ENCODE results near the gene CCL25. TPM values are rescaled to one million over a fixed set of nuclear protein-coding genes. Genes with fewer than 3 reads are reported as not detected.

CCL25 gene
- total and polyA plus RNA-seq, 9 of the 15 experiments (the other 6 are each of a cell fraction or from before 2014, with no cell fraction given), result 0.15 TPM; not detected in 8

GRCh38 chr19:8045872-8046568 lies 6.5 kb upstream of the CCL25 start (continued):
- TF ChIP-seq POLR3A (IDR thresholded peaks at IDR 0.05; ENCODE audit: borderline replicate concordance, extremely low read depth, insufficient read depth, insufficient read length) (peak; percentile 39), ZNF121 (CRISPR knock-in tag; conservative IDR thresholded peaks at IDR 0.05) (peak; percentile 63; the same call in 1 of the 2 replicates)

- Histone ChIP-seq H3K9me3 (replicated peaks; ENCODE audit: control insufficient read depth, insufficient read depth, low read depth, low read length) (no peaks in the 10 kb centered on the region), H3K4me2 (ENCODE audit: insufficient read depth, low read length) (no peak overlapping the region; the same call in 1 of the 2 replicates), H4K20me1 (replicated peaks; ENCODE audit: control insufficient read depth, insufficient read depth, low read length) (no peaks in the 10 kb centered on the region), H3K27me3 (ENCODE audit: control insufficient read depth in 2 of 2, insufficient read depth in 2 of 2, low read length in 2 of 2) (no peaks in the 10 kb centered on the region), H2AFZ (ENCODE audit: low read depth, low read length) (no peak overlapping the region), H3K9me1 (ENCODE audit: control insufficient read depth, insufficient read depth, low read length) (no peaks in the 10 kb centered on the region), H3K27ac (ENCODE audit: extremely low read depth, low read depth, low read length) (no peak overlapping the region), H3K4me1 (replicated peaks in 1 of 2; ENCODE audit: control insufficient read depth in 2 of 2, insufficient read depth in 2 of 2, low read length in 2 of 2) (peaks cover 14 to 34% of the 10 kb centered on the region in 2 experiments), H3K36me3 (ENCODE audit: control insufficient read depth, insufficient read depth, low read length) (no peaks in the 10 kb centered on the region), H3K9ac (ENCODE audit: insufficient read depth in 1 of 2, low read depth in 2 of 2, low read length in 2 of 2) (peak overlapping the region in 1 of 2 experiments; percentile 84; a peak in 1 of 4 replicates), H3K4me3 (no peak overlapping the region), H3K79me2 (ENCODE audit: control insufficient read depth, insufficient read depth, low read length) (no peaks in the 10 kb centered on the region)
- intact Hi-C loops (cut with micrococcal nuclease), result no loop called here
- CTCF ChIA-PET (ENCODE audit: low intra/inter-chr PET ratio), result no interaction called here
- no peak for DNase-seq (ENCODE audit: extremely low read depth in 1 of 4, low spot score in 3 of 4)
- 16% methylated on average over 3 of the region's 3 CpGs for WGBS (ENCODE audit: insufficient coverage, low coverage, missing lambda C conversion rate)
- no peak for FAIRE-seq
- in situ Hi-C loops (cut with MboI), result no loop called here
- POLR2A ChIA-PET, result interaction anchor here (0.7 to 2.6 kb wide), 3 partner anchors 11 to 14 kb away, joined by 3 to 10 read pairs (median 6); no protein-coding TSS in a partner anchor
- 0 out of 2 replicates have a peak, but pooled peaks have one; percentile 14 for TF ChIP-seq VEZF1 (CRISPR knock-in tag; IDR thresholded peaks at IDR 0.05)
- no peak for TF ChIP-seq DMBX1 (CRISPR knock-in tag; IDR thresholded peaks at IDR 0.05; ENCODE audit: borderline replicate concordance)
- peak; percentile 97 for TF ChIP-seq ZNF263 (CRISPR knock-in tag; IDR thresholded peaks at IDR 0.05; ENCODE audit: borderline replicate concordance)
- peak; percentile 34 for TF ChIP-seq PCBP2 (IDR thresholded peaks at IDR 0.05; ENCODE audit: low read depth, low read length, poor library complexity, severe bottlenecking)
- TF ChIP-seq IRF9 (tag; IDR thresholded peaks at IDR 0.05), result no peak
- TF ChIP-seq PCBP1 (IDR thresholded peaks at IDR 0.05; ENCODE audit: low read depth, low read length, poor library complexity, severe bottlenecking), result peak; percentile 37
- no peak for TF ChIP-seq TEAD1 (CRISPR knock-in tag; IDR thresholded peaks at IDR 0.05)
- no TSS peak for BruUV-seq (replicated peaks)
- no peak for ATAC-seq
Observed at GRCh38 chr19:8046569-8047165, 5.9 kb upstream of the CCL25 start.
